Testis (tissue), 3 donors: ENCODE data around the gene PLXNB3. TPM values are rescaled to one million over a fixed set of nuclear protein-coding genes. Genes with fewer than 3 reads are reported as not detected.

Experiments
- DNase-seq: peaks from one replicate; pipeline ENCODE4 v3.0.0-alpha.2; 2019
- H3K27ac ChIP-seq, 2 donors: fragments of 200-600 bp; sonication (generic); one replicate each; pipeline ENCODE4 v1.5.1; 2019
- H3K27me3 ChIP-seq: fragments of 200-600 bp; sonication (generic); one replicate; pipeline ENCODE4 v1.5.1; 2019
- H3K36me3 ChIP-seq: fragments of 200-600 bp; sonication (generic); one replicate; pipeline ENCODE4 v1.5.1; 2017; ENCODE audit warnings: low read depth; ENCODE audit errors: missing control alignments
- H3K4me1 ChIP-seq: fragments of 200-600 bp; sonication (generic); one replicate; pipeline ENCODE4 v1.5.1; 2019
- H3K4me3 ChIP-seq, 2 donors: fragments of 200-600 bp; sonication (generic); one replicate each; pipeline ENCODE4 v1.5.1; 2017 to 2019
- H3K9me3 ChIP-seq: fragments of 200-600 bp; sonication (generic); one replicate; pipeline ENCODE4 v1.5.1; 2017
- POLR2A ChIP-seq: fragments of 450-650 bp; IDR thresholded peaks from one replicate; pipeline ENCODE4 v1.6.1; 2017; ENCODE audit warnings: antibody characterized with exemption, mild to moderate bottlenecking, moderate library complexity
- WGBS, 2 donors: methylation state at CpG; one replicate each; pipeline ENCODE4 v1.1.5; 2018; 5-methylcytosine and 5-hydroxymethylcytosine counted together
- intact Hi-C: fragments of 100-400 bp; cut with DNase I; formaldehyde crosslinking; loops from one replicate; pipeline ENCODE4 v1.15.1; 2023; ENCODE audit warnings: low total_unique reads
- polyA plus RNA-seq: library from polyadenylated mRNA; stranded (reverse); fragments of 350-450 nt; fragmentation: Illumina TruSeq; extraction: RNeasy Lipid Tissue Mini Kit (QIAGEN cat#74804); gene quantifications from one replicate; pipeline ENCODE4 v1.2.3, GENCODE V29; 2014; ENCODE audit warnings: low read depth, low replicate concordance; ENCODE audit not compliant: insufficient read depth
- total RNA-seq, 2 donors: library from RNA; depleted of rRNA; stranded (reverse); fragments of >200 nt; gene quantifications; one replicate each; pipeline ENCODE4 v1.2.3, GENCODE V29; 2016
- TF ChIP-seq, protein P1 (sequence below), 3 experiments: fragments of 450-650 bp in 2 of 3; fragments of 200-600 bp in 1 of 3; sonication (generic) in 1 of 3; IDR thresholded peaks; one replicate each; pipeline ENCODE4 v1.5.1; 2016 to 2019; ENCODE audit warnings: antibody characterized with exemption in 3 of 3, mild to moderate bottlenecking in 2 of 3, moderate library complexity in 1 of 3

The PLXNB3 gene
- total and polyA plus RNA-seq, 3 donors from 2014 or later: 28.0 to 57.9 (median 49.3) TPM

DNA sequence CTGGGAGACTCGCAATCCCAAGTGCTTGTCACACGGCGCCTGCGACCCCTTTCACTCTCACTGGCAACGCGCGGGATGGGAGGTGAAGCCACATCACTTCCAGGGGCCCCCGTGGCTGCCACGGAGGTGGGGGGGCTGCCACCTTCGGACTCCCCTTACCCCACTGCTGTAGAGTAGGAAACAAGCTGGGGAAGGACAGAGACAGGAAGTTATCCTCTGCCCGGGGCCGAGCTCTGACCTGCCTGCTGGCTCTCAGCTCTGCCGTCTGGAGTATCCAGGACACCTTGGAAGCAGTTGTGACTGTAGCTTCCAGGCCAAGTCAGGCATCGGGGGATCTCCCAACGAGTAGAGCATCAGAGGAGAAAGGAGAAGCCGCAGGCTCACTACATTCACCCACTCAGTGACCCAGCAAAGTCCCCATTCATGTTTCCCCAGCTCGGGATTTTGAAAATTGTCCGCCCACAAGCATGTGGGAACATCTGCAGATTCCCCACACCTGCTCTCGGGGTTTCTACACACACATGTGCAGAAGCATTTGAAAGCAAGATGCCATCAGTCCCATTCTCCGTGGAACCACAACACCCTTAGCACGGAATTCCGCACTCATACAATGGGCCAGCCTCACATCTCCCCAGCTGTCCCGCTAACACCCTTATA is 55.5 kb downstream of the PLXNB3 start:
- TF ChIP-seq, protein P1, sequence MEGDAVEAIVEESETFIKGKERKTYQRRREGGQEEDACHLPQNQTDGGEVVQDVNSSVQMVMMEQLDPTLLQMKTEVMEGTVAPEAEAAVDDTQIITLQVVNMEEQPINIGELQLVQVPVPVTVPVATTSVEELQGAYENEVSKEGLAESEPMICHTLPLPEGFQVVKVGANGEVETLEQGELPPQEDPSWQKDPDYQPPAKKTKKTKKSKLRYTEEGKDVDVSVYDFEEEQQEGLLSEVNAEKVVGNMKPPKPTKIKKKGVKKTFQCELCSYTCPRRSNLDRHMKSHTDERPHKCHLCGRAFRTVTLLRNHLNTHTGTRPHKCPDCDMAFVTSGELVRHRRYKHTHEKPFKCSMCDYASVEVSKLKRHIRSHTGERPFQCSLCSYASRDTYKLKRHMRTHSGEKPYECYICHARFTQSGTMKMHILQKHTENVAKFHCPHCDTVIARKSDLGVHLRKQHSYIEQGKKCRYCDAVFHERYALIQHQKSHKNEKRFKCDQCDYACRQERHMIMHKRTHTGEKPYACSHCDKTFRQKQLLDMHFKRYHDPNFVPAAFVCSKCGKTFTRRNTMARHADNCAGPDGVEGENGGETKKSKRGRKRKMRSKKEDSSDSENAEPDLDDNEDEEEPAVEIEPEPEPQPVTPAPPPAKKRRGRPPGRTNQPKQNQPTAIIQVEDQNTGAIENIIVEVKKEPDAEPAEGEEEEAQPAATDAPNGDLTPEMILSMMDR (IDR thresholded peaks at IDR 0.05): no peak
- intact Hi-C loops: no loop called here
- no peaks in the 10 kb centered on the region for H3K36me3 ChIP-seq
- WGBS, 2 donors: 31 to 66% methylated on average over 5 to 20 of the region's 23 CpGs
- no peaks in the 10 kb centered on the region for H3K9me3 ChIP-seq
- H3K27ac ChIP-seq: no peak overlapping the region
- peak overlapping the region; percentile 32 to 50 for H3K4me3 ChIP-seq
- no peaks in the 10 kb centered on the region for H3K27me3 ChIP-seq
- no peak for DNase-seq
- no peaks in the 10 kb centered on the region for H3K4me1 ChIP-seq

DNA sequence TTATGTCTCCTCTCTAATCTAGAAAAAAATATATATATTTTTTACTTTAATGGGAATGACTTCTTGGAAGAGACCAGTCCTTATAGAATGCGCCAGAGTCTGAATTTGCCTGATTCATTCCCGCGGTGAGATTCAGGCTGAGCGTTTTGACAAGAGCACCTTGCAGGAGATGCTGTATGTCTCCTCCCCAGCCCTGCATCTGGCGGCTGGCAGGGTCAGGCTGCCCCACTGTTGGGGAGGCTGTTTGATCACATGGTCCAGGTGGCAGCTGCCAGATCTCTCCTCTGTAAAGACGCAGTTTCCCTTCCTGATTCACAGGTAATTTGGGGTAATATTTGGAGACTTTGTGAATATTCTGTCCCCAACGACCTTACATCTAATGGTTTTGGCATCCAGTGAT is 56.6 kb downstream of the PLXNB3 start:
- TF ChIP-seq, protein P1 (IDR thresholded peaks at IDR 0.05): no peak
- no peak for TF ChIP-seq POLR2A
- WGBS, 2 donors: 88 to 89% methylated on average over 3 to 7 of the region's 7 CpGs
- intact Hi-C loops: no loop called here
- Histone ChIP-seq H3K9me3 (no peaks in the 10 kb centered on the region), H3K27ac (no peak overlapping the region), H3K36me3 (no peaks in the 10 kb centered on the region), H3K4me3 (no peak overlapping the region), H3K27me3 (no peaks in the 10 kb centered on the region), H3K4me1 (no peaks in the 10 kb centered on the region)
- DNase-seq: no peak

DNA sequence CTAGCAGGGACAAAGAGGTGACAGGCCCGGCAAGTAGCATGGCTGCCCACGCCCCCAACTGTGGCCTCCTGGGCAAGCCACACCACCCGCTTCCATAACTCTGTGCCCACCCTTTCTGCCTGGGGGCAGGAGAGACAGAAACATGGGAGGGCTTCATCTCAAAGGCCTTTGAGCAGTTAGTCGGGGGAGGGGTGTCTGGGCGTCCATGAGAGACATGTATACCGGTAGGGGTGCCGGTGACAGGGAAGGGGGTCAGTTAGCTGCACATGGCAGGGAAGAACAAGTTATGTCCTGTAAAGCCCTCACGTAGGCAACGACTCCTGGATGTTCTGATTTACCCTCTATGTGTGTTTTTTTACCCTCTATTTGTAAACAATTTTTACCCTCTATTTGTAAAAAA is 57.0 kb downstream of the PLXNB3 start:
- no peak for DNase-seq
- Histone ChIP-seq H3K4me3 (no peak overlapping the region), H3K27me3 (no peaks in the 10 kb centered on the region), H3K27ac (no peak overlapping the region), H3K4me1 (no peaks in the 10 kb centered on the region), H3K36me3 (no peaks in the 10 kb centered on the region), H3K9me3 (no peaks in the 10 kb centered on the region)
- WGBS, 2 donors: 82 to 93% methylated on average over 2 to 9 of the region's 9 CpGs
- TF ChIP-seq, protein P1 (IDR thresholded peaks at IDR 0.05): no peak
- no peak for TF ChIP-seq POLR2A
- intact Hi-C loops: no loop called here

DNA sequence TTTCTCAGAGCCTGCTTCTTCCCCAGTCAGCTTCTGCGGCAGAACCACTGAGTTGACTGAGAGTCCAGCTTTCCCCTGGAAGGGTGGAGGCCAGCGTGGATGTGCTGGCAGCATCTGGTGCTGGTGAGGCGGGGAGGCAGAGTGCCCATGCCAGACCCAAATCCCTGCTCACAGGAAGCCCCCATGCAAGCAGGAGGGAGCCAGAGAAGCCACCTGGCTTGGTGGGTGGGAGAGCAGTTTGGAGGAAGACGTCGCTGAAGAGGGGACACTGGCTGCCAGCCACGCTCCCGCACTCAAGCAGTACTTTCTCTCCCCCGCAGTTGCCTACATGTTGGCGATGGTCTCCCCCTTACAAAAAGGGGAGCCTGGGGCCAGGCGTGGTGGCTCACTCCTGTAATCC is 60.3 kb downstream of the PLXNB3 start:
- no peak overlapping the region for H3K27ac ChIP-seq
- TF ChIP-seq POLR2A: no peak
- TF ChIP-seq, protein P1 (IDR thresholded peaks at IDR 0.05): no peak
- WGBS, 2 donors: 83 to 93% methylated on average over 6 to 10 of the region's 10 CpGs
- peaks cover 4% of the 10 kb centered on the region for H3K4me1 ChIP-seq
- no peaks in the 10 kb centered on the region for H3K36me3 ChIP-seq
- intact Hi-C loops: no loop called here
- no peak overlapping the region for H3K4me3 ChIP-seq
- DNase-seq: no peak
- H3K27me3 ChIP-seq: no peaks in the 10 kb centered on the region
- H3K9me3 ChIP-seq: no peaks in the 10 kb centered on the region

DNA sequence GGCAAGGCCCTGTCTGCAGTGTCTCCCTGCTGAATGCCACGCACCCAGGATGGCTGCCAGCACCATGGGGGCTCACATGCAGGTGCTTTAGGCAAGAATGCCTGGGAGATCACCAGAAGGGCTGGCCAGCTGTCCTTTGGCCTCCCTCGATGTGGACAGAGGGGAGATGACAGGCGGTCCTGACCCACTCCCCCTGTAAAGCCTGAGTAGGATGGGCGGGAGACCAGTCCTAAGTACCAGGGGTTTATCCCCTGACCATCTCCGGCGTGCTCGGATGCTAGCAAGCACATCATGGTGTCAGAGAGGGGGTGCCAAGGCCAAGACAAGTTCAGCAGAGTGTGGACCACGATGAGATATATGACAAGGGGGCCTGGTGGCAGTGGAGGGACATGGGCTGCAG is 61.0 kb downstream of the PLXNB3 start:
- WGBS, 2 donors: 76% methylated on average over 4 of the region's 8 CpGs; no CpG with 5 or more reads in 1 of the 2 donors
- no peak overlapping the region for H3K4me3 ChIP-seq
- H3K36me3 ChIP-seq: no peaks in the 10 kb centered on the region
- H3K9me3 ChIP-seq: no peaks in the 10 kb centered on the region
- TF ChIP-seq POLR2A: no peak
- TF ChIP-seq, protein P1 (IDR thresholded peaks at IDR 0.05): no peak
- no peak for DNase-seq
- intact Hi-C loops: no loop called here
- no peaks in the 10 kb centered on the region for H3K27me3 ChIP-seq
- no peak overlapping the region for H3K27ac ChIP-seq
- peaks cover 4% of the 10 kb centered on the region for H3K4me1 ChIP-seq
